Activated CD4-positive, alpha-beta T cell treated with anti-CD3 and anti-CD28 coated beads for 1 hour (primary cell): ENCODE data around the gene NKTR.
"Not testable (repeated sequence)": the region's sequence is repeated elsewhere in the genome, so short reads cannot be mapped to it uniquely, and the experiment has no call there.

Experiments
- DNase-seq: peaks from one replicate; pipeline ENCODE4 v3.0.0-alpha.2; 2020

The NKTR gene

GRCh38 chr3:42600111-42600957 lies at the start of gene NKTR:
Gene NKTR (plus strand): TSS chr3:42600686. CDS start chr3:42601007, 321 bp downstream.
- peak; percentile 99 for DNase-seq

GRCh38 chr3:42552830-42553229 lies 47.7 kb upstream of the NKTR start:
- no peak for DNase-seq

GRCh38 chr3:42556089-42556632 lies 44.3 kb upstream of the NKTR start:
- no peak for DNase-seq

GRCh38 chr3:42556817-42557216 lies 43.7 kb upstream of the NKTR start:
- not testable (repeated sequence) for DNase-seq

- DNase-seq, result no peak
These were observed 42.6 kb upstream of the NKTR start for GRCh38 chr3:42557854-42558253.

- DNase-seq, result no peak
These were observed 38.2 kb upstream of the NKTR start for GRCh38 chr3:42562047-42562907.

GRCh38 chr3:42569593-42570142 lies 30.8 kb upstream of the NKTR start:
- no peak for DNase-seq

- DNase-seq, result no peak
These were observed 28.2 kb upstream of the NKTR start for GRCh38 chr3:42572278-42572677.

GRCh38 chr3:42575137-42575741 lies 25.2 kb upstream of the NKTR start:
- no peak for DNase-seq

GRCh38 chr3:42578054-42578453 lies 22.4 kb upstream of the NKTR start:
- DNase-seq, result no peak

GRCh38 chr3:42579346-42579745 lies 21.1 kb upstream of the NKTR start:
- DNase-seq, result not testable (repeated sequence)

- DNase-seq, result no peak
These were observed 19.1 kb upstream of the NKTR start for GRCh38 chr3:42581400-42581708.

- peak; percentile 92 for DNase-seq
These were observed 18.6 kb upstream of the NKTR start, which contains the start of gene SEC22C for GRCh38 chr3:42581709-42582473. Gene SEC22C (minus strand): TSS chr3:42581967. CDS start chr3:42569046, 12,921 bp downstream.

GRCh38 chr3:42582474-42583070 lies 17.9 kb upstream of the NKTR start:
- DNase-seq, result no peak

GRCh38 chr3:42588625-42589024 lies 11.9 kb upstream of the NKTR start:
- DNase-seq, result no peak

- DNase-seq, result no peak
These were observed 10.9 kb upstream of the NKTR start for GRCh38 chr3:42589382-42590109.

GRCh38 chr3:42590989-42591756 lies 9.3 kb upstream of the NKTR start:
- no peak for DNase-seq

- DNase-seq, result no peak
These were observed 8.7 kb upstream of the NKTR start for GRCh38 chr3:42591811-42592210.

GRCh38 chr3:42593635-42594034 lies 6.9 kb upstream of the NKTR start:
- DNase-seq, result no peak

- no peak for DNase-seq
These were observed 4.8 kb upstream of the NKTR start for GRCh38 chr3:42595682-42596081.
